GM19468 (cell line): Measurements from ENCODE around the gene AIG1.
"Not testable (repeated sequence)": the region's sequence is repeated elsewhere in the genome, so short reads cannot be mapped to it uniquely, and the experiment has no call there.

ENCODE experiments used
- ATAC-seq: cut with Tn5 transposase; IDR thresholded peaks from one replicate; pipeline ENCODE4 v1.9.1; 2021; ENCODE audit warnings: mild to moderate bottlenecking, moderate library complexity, moderate number of reproducible peaks; ENCODE audit not compliant: unreplicated experiment; ENCODE audit errors: extremely low read depth

AIG1 gene

GRCh38 chr6:143123081-143123480, 62.4 kb downstream of the AIG1 start:
- no peak for ATAC-seq

GRCh38 chr6:143123941-143124340, 63.3 kb downstream of the AIG1 start:
- ATAC-seq = no peak

- ATAC-seq = no peak
Measured at GRCh38 chr6:143125455-143125854, 64.8 kb downstream of the AIG1 start.

- no peak for ATAC-seq
Measured at GRCh38 chr6:143125864-143126573, 65.3 kb downstream of the AIG1 start.

GRCh38 chr6:143126574-143126941, 65.9 kb downstream of the AIG1 start:
- no peak for ATAC-seq

GRCh38 chr6:143127941-143128680, 67.4 kb downstream of the AIG1 start:
- no peak for ATAC-seq

- no peak for ATAC-seq
Measured at GRCh38 chr6:143128681-143129015, 68.0 kb downstream of the AIG1 start.

GRCh38 chr6:143130928-143131327, 70.2 kb downstream of the AIG1 start:
- ATAC-seq = no peak

- ATAC-seq = no peak
Measured at GRCh38 chr6:143135325-143135724, 74.6 kb downstream of the AIG1 start.

GRCh38 chr6:143135797-143136561, 75.3 kb downstream of the AIG1 start:
- ATAC-seq = no peak

- ATAC-seq = no peak
Measured at GRCh38 chr6:143136647-143137046, 76.0 kb downstream of the AIG1 start.

- ATAC-seq = no peak
Measured at GRCh38 chr6:143139239-143139784, 78.6 kb downstream of the AIG1 start.

GRCh38 chr6:143139884-143140283, 79.2 kb downstream of the AIG1 start:
- not testable (repeated sequence) for ATAC-seq

GRCh38 chr6:143140767-143141166, 80.1 kb downstream of the AIG1 start:
- no peak for ATAC-seq

- ATAC-seq = no peak
Measured at GRCh38 chr6:143141442-143141841, 80.8 kb downstream of the AIG1 start.

GRCh38 chr6:143146186-143146851, 85.6 kb downstream of the AIG1 start:
- ATAC-seq = no peak

GRCh38 chr6:143149771-143150170, 89.1 kb downstream of the AIG1 start:
- no peak for ATAC-seq

GRCh38 chr6:143150281-143150680, 89.6 kb downstream of the AIG1 start:
- no peak for ATAC-seq

GRCh38 chr6:143151381-143151780, 90.7 kb downstream of the AIG1 start:
- ATAC-seq = no peak

- ATAC-seq = no peak
Measured at GRCh38 chr6:143155681-143156080, 95.0 kb downstream of the AIG1 start.
